Fibroblast of pulmonary artery (primary cell): ENCODE measurements around the gene IL31RA.
A peak's percentile ranks its signal among the peaks of the same experiment; 100 is the strongest.
"Not testable (repeated sequence)": the region's sequence is repeated elsewhere in the genome, so short reads cannot be mapped to it uniquely, and the experiment has no call there.

Experiments used
- DNase-seq: peaks from one replicate; pipeline ENCODE4 v3.0.0-alpha.2; 2010; ENCODE audit warnings: low read depth
- H3K4me3 ChIP-seq: replicated peaks from 2 replicates; pipeline ENCODE4 v1.5.1; 2011; ENCODE audit warnings: low read depth, mild to moderate bottlenecking, control low read depth, low read length, moderate library complexity
- CTCF ChIP-seq: IDR thresholded peaks from 2 replicates; pipeline ENCODE4 v1.5.1; 2011; ENCODE audit warnings: mild to moderate bottlenecking, control low read depth, low read length, inconsistent platforms; ENCODE audit errors: missing control alignments

The IL31RA gene

DNA sequence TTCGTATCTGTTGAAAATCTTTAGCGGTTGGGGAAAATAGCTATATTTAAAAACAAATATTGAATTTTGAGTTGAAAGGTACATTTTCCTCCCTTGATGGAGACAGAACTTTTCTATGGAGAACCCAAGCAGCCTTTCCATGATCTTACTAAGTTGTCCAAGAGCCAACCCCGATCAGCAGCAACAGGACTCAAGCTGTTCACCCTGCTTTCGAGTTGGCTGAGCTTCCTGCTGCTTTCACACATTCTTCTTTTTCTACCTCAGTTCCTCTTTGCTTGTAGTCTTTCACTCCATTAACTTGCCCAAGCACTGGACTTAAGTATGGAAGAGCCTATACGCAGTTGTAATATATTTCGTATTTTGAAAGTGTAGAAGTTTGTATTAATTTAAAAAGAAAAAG is 84.2 kb downstream of the IL31RA start:
- no peak for TF ChIP-seq CTCF
- DNase-seq: peak; percentile 11
- no peak overlapping the region for H3K4me3 ChIP-seq

DNA sequence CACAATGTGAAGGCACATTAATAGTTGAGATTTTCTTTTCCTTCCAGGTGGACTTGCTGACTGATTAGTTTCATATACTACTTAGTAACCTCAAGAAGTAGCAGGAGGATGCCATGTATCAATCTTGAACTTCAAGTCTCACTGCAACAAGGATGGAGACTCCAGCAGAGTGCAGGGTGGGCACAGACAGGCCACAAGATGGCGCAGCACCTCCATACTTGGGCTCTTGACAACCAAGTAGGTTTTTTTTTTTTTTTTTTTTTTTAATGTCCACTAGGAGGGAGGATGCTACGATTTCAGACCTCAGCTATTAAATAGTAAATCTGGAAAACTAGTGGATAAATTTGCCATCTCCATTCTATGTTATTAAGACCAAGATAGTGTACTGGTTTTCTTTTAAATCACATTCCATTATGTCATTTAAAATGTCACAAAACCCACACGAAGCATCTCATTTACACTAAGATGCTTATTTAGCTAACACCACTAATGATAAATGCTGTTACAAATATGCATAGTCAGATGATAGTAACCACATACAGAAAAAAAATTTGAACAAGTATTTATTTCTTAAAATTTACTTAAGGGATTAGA is 85.0 kb downstream of the IL31RA start:
- peak; percentile 92 for DNase-seq
- TF ChIP-seq CTCF: peak; percentile 92
- no peak overlapping the region for H3K4me3 ChIP-seq

- not testable (repeated sequence) for H3K4me3 ChIP-seq, DNase-seq
These were observed 86.4 kb downstream of the IL31RA start for GRCh38 chr5:55937598-55937997.

DNA sequence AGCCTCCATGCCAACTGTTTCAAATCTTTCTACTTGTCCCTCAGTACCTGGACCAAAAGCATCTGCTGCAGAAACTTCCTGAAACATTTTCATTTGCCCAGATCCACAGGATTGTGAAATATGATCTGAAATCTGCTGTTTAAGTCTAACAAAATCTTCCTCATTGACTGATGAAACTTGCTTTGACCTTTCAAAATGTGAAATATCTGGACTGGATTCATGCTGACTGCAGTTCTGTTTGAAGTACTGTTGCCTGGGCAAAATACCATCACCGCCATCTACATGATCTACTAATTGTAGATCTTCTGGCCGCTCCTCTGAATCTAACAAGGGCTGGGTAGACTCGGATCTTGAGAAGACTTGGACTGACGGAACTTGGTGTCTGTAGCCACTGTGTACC is 90.0 kb downstream of the IL31RA start:
- not testable (repeated sequence) for H3K4me3 ChIP-seq, DNase-seq

DNA sequence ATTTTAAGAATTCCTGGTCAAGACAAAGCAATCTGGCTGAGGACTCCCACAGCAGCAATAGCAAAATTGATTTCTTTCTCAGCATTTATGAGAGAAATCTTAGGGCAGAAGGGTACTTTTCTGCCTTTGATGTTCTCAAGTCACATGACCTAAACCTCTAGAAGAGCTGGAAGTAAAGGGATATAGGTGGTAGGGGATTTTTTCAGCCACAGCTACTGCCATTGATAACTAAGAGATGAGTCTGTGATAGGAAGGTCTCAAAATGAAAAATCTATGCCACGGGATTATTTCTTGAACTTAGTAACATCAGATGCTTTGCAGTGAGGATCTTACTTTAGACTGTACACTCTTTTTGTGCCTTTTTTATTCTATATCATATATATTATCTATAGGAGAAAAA is 108.1 kb downstream of the IL31RA start:
- no peak for TF ChIP-seq CTCF
- H3K4me3 ChIP-seq: no peak overlapping the region
- DNase-seq: no peak

- no peak for DNase-seq
- H3K4me3 ChIP-seq: no peak overlapping the region
- no peak for TF ChIP-seq CTCF
These were observed 109.6 kb downstream of the IL31RA start for GRCh38 chr5:55960779-55961178.

- no peak overlapping the region for H3K4me3 ChIP-seq
- TF ChIP-seq CTCF: no peak
- no peak for DNase-seq
These were observed 114.4 kb downstream of the IL31RA start for GRCh38 chr5:55965525-55965924.

- no peak for TF ChIP-seq CTCF
- no peak for DNase-seq
- H3K4me3 ChIP-seq: no peak overlapping the region
These were observed 115.1 kb downstream of the IL31RA start for GRCh38 chr5:55966284-55966683.
